Brain pericyte (primary cell): ENCODE measurements around the gene CEP120.

Source experiments
- DNase-seq: peaks from one replicate; pipeline ENCODE4 v3.0.0-alpha.2; 2012; ENCODE audit warnings: low read depth, low spot score

Gene CEP120

DNA sequence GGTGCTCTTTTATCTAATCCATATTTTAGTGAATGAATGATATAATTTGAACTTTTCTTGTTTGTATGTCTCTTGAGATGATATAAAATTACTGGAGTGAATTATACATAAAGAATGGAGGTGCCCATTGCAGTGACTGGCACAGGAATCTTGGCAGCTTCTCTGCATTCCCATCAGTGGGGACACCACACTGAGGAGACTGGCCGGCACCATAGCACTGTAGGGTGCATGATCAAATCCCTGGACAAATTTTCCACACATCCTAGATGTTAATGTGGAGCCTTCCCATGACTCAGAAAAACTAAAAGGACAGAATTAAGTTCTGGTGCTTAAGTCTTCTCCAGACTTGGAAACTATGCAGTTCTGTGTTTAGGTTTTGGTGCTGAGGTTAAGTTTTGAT is 124.1 kb downstream of the CEP120 start:
- no peak for DNase-seq

DNA sequence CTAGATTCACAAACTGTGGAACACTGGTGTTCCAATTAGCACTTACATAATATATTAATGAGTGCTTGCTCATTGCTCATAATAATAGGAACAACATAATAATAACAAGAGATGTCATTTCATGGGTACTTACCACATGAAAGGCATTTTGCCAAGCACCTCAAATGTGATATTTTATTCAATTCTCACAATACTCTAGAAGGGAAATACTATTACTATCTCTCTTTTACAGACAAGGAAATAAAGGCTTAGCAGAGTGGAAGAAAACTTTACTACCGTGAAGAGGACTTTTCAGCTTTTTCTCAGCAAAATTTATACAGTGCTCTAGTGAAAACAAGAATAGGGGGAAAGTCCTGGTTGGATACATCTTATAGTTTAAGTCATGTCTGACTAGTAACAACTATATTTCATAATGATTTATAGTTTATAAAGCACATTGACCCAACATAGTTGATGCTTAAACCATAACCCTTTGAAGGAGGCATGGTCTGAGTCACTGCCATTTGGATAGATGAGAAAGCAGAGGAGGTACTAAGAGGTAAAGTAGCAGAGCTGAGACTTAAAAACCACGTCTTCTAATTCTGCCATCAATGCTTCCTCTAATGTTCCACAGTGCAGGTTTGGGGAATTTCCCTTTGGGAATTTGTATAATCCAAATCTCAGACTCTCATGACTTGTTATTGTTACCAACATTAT is 124.7 kb downstream of the CEP120 start:
- DNase-seq: no peak

DNA sequence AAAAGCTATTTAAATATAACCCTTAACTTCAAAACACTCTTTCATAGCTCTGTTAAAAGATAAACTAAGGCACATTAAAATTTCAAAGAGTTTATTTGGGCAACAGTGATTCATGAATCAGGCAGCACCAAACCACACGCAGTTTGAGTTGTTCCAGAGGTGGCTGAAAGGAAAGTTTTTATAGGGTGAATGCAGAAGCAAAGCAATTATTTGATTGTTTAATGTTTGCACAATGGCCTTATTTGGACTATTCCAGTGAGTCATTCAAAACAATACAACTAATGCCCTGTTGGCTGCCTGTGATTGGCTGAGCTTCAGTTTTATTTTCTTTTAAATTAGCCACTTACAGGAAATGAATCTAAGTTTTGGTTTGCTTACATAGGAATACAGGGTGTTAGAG is 125.3 kb downstream of the CEP120 start:
- DNase-seq: no peak

DNA sequence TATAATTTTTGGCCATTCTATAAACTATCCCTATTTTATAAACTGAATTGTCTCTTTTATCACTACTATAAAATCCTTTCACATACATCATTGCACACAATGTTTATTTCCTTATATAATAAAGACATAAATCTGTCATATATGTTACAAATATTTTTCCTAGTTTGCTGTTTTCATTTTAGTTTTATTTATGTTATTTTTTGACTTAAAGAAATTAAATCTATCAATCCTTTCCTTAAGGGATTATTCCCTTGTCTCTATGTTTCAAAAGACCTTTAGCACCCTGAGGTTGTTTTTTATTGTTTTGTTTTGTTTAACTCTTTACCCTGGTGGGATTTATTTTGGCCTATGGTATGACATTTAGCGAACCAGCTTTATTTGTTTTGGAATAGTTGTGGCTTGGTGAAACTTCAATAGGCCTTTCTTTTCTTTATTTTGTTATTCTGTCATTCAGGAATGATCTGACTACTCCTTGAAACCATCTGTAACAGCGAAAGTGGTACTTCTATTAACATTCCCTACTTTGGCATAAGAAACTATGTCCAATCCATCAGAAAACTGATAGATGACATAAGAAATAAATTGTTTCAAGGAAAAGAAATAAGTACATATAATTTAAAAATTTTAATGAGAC is 125.9 kb downstream of the CEP120 start:
- DNase-seq: peak; percentile 5
